Measurements from ENCODE around the gene TOP2A.

TOP2A gene

GRCh38 chr17:40345161-40345993 lies 72.3 kb downstream of the TOP2A start:
- no peak for DNase-seq (ENCODE audit: low read depth)

- no peak for DNase-seq (ENCODE audit: low read depth)
Observed at GRCh38 chr17:40344421-40345160, 73.1 kb downstream of the TOP2A start.

- DNase-seq (ENCODE audit: low read depth) = no peak
Observed at GRCh38 chr17:40343219-40344119, 74.2 kb downstream of the TOP2A start.

- DNase-seq (ENCODE audit: low read depth) = no peak
Observed at GRCh38 chr17:40342504-40343218, 75.0 kb downstream of the TOP2A start.

- no peak for DNase-seq (ENCODE audit: low read depth)
Observed at GRCh38 chr17:40341808-40342503, 75.7 kb downstream of the TOP2A start.

GRCh38 chr17:40340880-40341807 lies 76.6 kb downstream of the TOP2A start:
- DNase-seq (ENCODE audit: low read depth) = no peak

GRCh38 chr17:40340327-40340726 lies 77.4 kb downstream of the TOP2A start:
- no peak for DNase-seq (ENCODE audit: low read depth)

- DNase-seq (ENCODE audit: low read depth) = no peak
Observed at GRCh38 chr17:40338941-40339649, 78.6 kb downstream of the TOP2A start.
